Mesothelial cell of epicardium (in vitro differentiated cells): ENCODE results near the gene PPP1R37. TPM values are rescaled to one million over a fixed set of nuclear protein-coding genes. Genes with fewer than 3 reads are reported as not detected.
A peak's percentile ranks its signal among the peaks of the same experiment; 100 is the strongest.

ENCODE experiments used
- DNase-seq, 2 experiments: peaks; one replicate each; pipeline ENCODE4 v3.0.0; 2021; ENCODE audit warnings: low spot score in 2 of 2; ENCODE audit not compliant: unreplicated experiment in 2 of 2
- H3K27ac Mint-ChIP-seq: 2 replicates; pipeline ENCODE4 v1.8.0; 2021; ENCODE audit warnings: mixed read lengths
- H3K27me3 Mint-ChIP-seq: 2 replicates; pipeline ENCODE4 v1.8.0; 2021; ENCODE audit warnings: low read depth, mixed read lengths
- H3K36me3 Mint-ChIP-seq: 2 replicates; pipeline ENCODE4 v1.8.0; 2021; ENCODE audit warnings: mixed read lengths
- H3K4me1 Mint-ChIP-seq: 2 replicates; pipeline ENCODE4 v1.8.0; 2021; ENCODE audit warnings: mixed read lengths
- H3K4me3 Mint-ChIP-seq: 2 replicates; pipeline ENCODE4 v1.8.0; 2021; ENCODE audit warnings: mild to moderate bottlenecking, moderate library complexity, mixed read lengths
- H3K9me3 Mint-ChIP-seq: 2 replicates; pipeline ENCODE4 v1.8.0; 2021; ENCODE audit warnings: mixed read lengths
- total RNA-seq: library from RNA; stranded (reverse); gene quantifications from 3 replicates; pipeline ENCODE4 v1.2.1, GENCODE V29; 2021
- TF ChIP-seq, protein P1 (sequence below): fragments of 200-600 bp; sonication (generic); IDR thresholded peaks from one replicate; pipeline ENCODE4 v1.5.0; 2021; ENCODE audit warnings: antibody characterized with exemption; ENCODE audit not compliant: unreplicated experiment

The PPP1R37 gene
- total RNA-seq, 1 donor from 2014 or later: 40.7 TPM

- TF ChIP-seq, protein P1, sequence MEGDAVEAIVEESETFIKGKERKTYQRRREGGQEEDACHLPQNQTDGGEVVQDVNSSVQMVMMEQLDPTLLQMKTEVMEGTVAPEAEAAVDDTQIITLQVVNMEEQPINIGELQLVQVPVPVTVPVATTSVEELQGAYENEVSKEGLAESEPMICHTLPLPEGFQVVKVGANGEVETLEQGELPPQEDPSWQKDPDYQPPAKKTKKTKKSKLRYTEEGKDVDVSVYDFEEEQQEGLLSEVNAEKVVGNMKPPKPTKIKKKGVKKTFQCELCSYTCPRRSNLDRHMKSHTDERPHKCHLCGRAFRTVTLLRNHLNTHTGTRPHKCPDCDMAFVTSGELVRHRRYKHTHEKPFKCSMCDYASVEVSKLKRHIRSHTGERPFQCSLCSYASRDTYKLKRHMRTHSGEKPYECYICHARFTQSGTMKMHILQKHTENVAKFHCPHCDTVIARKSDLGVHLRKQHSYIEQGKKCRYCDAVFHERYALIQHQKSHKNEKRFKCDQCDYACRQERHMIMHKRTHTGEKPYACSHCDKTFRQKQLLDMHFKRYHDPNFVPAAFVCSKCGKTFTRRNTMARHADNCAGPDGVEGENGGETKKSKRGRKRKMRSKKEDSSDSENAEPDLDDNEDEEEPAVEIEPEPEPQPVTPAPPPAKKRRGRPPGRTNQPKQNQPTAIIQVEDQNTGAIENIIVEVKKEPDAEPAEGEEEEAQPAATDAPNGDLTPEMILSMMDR: no peak
- Mint-ChIP-seq H3K9me3 (no peaks in the 10 kb centered on the region), H3K36me3 (peaks cover 7% of the 10 kb centered on the region), H3K27ac (no peak overlapping the region), H3K27me3 (peaks cover 19% of the 10 kb centered on the region), H3K4me1 (peaks cover 6% of the 10 kb centered on the region), H3K4me3 (no peak overlapping the region)
- DNase-seq: no peak
Observed at GRCh38 chr19:45071969-45072790, 20.8 kb upstream of the PPP1R37 start.

DNA sequence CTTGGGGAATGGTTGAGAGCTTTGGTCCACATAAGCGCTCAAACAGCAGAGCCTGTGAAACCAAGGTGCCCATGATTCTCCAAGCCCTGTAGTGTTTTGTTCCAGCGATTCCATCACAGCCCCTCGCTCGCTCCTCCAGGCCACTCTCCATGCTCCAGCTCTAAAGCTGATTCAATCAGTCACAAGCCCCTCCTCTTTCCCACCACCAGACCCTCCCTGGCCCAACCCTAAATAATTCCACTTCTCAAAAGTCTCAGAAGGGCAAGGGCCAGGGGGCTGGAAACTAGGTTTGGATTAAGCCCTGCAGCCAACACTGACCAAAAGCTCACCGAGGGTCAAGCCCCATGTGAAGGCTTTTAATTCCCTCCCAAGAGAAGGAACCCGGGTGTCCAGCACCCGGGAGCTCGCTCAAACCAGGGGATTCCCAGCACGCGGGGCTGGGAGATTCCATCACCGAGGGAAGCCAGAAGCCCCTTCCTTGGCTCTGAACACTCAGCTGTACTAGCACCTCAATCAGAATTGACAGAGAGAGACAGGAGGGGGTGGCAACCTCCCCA, 18.2 kb upstream of the PPP1R37 start:
- peaks cover 2% of the 10 kb centered on the region for H3K36me3 Mint-ChIP-seq
- TF ChIP-seq, protein P1: no peak
- H3K4me3 Mint-ChIP-seq: peak overlapping the region; percentile 14
- peaks cover 11% of the 10 kb centered on the region for H3K4me1 Mint-ChIP-seq
- peaks cover 22% of the 10 kb centered on the region for H3K27me3 Mint-ChIP-seq
- no peak for DNase-seq
- no peaks in the 10 kb centered on the region for H3K9me3 Mint-ChIP-seq
- H3K27ac Mint-ChIP-seq: no peak overlapping the region

- Mint-ChIP-seq H3K27ac (no peak overlapping the region), H3K4me1 (peaks cover 17% of the 10 kb centered on the region), H3K9me3 (no peaks in the 10 kb centered on the region), H3K36me3 (peaks cover 2% of the 10 kb centered on the region), H3K4me3 (peak overlapping the region; percentile 54), H3K27me3 (peaks cover 22% of the 10 kb centered on the region)
- TF ChIP-seq, protein P1: no peak
- DNase-seq: no peak
Observed at GRCh38 chr19:45075301-45076028, 17.5 kb upstream of the PPP1R37 start.

DNA sequence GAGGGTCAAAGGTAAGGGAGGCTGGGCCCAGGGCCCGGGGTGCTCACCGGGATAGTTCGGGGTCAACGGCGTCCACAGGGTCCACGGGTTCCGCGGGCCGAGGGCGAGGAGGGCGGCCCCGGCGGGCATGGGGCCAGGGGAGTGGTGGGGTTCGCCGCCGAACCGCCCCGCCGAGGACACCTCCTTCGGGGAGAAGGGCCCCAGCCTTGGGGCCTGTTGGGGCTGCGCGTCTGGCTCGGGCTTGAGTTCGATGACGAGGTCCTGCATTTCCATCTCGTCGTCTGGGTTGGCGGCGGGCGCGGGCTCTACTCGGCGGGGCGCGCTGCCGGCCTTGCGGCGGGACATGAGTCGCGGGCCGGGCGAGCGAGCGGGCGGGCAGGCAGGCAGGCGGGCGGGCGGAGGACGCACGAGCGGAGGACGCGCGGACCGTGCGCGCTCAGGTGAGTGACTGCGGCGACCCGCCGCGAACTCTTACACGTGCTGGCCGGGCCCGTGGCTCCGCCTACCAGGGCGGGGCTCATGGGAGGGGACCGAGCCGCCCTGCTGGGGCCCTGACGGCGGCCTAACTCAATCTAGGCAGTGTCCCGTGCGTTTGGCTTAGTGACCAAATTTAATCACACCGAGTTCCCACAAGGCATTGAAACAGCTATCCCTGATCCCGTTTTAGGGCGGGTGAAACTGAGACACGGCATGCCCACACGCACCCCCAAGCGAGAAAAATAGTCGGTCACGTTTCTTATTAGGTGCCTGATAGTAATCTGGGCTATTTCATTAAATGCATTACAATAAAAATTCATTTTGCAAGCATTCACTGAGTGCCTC, 16.7 kb upstream of the PPP1R37 start, which contains the start of gene ZNF296:
Gene ZNF296 (minus strand): TSS at position 450 of the 822 bp plus-strand sequence. CDS start 105 bp downstream, at position 345.
- peak in 1 of 2 experiments; percentile 59 for DNase-seq
- Mint-ChIP-seq H3K27ac (no peak within 1 kb of the TSS), H3K4me3 (peak within 1 kb of the TSS; percentile 54), H3K27me3 (peaks cover 22% of the 10 kb centered on the region), H3K4me1 (peaks cover 20% of the 10 kb centered on the region), H3K9me3 (no peaks in the 10 kb centered on the region), H3K36me3 (no peaks in the 10 kb centered on the region)
- TF ChIP-seq, protein P1: no peak
